Stimulated activated CD8-positive, alpha-beta memory T cell treated with anti-CD3 and anti-CD28 coated beads, Interleukin-7, amount 100 ng/mL, for 4 hours (primary cell): ENCODE results near the gene PRRC2B.

Source experiments
- DNase-seq, 2 donors: peaks; one replicate each; pipeline ENCODE4 v3.0.0-alpha.2; 2020; ENCODE audit warnings: low read depth in 2 of 2

PRRC2B gene

DNA sequence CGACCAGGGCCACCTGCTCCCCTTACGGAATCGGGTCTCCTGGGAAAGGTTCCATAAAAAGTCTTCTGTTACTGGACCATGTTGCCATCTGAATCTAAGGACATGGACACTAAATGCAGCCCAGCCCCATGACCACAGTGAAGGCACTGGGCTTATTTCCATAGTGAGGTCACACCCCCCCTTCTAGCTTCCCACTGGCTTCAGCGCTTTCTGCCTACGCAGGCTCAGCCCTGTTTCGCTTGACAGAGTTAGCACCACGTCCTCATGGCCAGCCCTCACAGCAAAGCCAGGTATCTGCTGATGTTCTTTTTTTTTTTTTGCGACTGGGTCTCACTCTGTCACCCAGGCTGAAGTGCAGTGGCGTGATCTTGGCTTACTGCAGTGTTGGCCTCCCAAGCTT lies 123.0 kb downstream of the PRRC2B start:
- DNase-seq: no peak

DNA sequence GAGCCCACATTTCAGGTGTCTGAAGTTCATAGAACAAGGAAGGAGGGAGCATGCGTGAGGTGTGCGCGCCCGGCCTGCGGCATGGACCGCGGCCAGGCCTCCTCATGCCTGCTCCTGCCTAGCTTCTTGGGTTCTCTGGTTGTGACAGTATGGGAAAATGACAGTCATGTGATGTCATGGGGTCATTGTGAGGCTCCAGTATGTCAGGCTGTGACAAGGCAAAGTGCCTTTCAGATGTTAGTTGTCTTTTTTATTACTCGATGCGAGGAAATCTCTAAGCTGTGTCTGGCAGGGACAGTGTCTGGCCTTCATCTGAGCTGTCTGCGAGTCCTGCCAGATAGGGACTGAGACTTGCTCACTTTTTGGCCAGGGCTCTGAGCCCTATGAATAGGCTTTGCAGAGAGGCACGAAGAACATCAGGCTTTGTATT lies 123.9 kb downstream of the PRRC2B start:
- no peak for DNase-seq

DNA sequence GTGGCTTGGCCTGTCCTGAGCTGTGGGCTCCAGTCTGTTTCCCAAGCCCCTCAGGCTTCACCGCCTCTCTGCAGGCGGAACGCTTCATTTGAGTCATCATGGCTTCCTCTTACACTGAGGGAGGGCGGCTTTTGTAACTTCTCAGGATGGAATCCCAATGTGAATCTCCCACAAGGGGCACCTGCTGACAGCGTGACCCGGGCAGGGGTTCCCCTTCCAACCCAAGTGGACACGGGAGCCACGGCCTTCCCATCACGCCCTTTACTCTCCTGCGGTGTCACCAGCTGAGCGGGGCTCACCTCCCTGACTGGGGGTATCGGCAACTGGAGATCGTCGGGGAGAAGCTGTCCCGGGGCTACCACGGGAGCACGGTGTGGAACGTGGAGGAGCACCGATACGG lies 124.7 kb downstream of the PRRC2B start:
- no peak for DNase-seq

DNA sequence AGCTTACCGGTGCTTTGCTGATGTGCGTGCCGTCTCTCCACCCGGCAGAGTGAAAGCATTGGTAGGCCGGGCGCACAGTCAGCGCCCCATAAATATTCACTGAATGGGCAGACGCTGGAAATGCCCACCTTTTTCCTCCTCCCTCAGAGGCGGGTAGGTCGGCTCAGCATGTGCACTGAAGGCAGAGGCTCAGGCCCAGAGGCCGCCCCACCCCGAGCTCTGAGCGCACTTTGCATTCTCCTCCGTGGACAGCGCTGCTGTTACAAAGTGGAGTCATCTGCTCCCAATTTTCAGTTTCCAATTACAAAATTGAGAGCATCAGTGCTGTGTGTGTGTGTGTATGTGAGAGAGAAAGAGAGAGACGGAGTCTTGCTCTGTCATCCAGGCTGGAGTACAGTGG lies 126.6 kb downstream of the PRRC2B start:
- no peak for DNase-seq

DNA sequence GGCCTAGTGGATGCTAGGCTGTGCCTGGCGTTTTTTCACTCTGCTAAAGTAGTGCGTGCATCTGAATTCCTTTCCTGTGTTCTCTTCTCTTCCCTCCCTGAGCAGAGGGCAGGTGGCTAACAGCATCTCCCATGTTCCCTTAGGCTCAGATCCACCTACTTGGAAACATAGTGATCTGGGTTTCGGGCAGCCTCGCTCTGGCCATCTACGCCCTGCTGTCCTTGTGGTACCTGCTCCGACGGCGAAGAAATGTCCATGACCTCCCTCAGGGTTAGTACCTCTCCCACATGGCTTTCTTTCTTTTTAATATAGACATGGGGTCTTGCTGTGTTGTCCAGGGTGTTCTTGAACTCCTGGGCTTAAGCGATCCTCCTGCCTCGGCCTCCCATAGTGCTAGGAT lies 127.3 kb downstream of the PRRC2B start:
- no peak for DNase-seq

DNA sequence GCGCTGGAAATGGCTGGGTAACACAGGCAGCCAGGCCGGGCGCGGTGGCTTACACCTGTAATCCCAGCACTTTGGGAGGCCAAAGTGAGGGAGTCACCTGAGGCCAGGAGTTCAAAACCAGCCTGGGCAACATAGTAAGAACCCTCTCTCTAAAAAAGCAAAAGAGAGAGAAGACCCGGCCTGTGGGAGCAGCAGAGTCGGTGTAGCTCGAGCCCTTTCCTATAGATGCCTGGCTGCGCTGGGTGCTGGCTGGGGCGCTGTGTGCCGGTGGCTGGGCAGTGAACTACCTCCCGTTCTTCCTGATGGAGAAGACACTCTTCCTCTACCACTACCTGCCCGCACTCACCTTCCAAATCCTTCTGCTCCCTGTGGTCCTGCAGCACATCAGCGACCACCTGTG lies 127.9 kb downstream of the PRRC2B start:
- no peak for DNase-seq

DNA sequence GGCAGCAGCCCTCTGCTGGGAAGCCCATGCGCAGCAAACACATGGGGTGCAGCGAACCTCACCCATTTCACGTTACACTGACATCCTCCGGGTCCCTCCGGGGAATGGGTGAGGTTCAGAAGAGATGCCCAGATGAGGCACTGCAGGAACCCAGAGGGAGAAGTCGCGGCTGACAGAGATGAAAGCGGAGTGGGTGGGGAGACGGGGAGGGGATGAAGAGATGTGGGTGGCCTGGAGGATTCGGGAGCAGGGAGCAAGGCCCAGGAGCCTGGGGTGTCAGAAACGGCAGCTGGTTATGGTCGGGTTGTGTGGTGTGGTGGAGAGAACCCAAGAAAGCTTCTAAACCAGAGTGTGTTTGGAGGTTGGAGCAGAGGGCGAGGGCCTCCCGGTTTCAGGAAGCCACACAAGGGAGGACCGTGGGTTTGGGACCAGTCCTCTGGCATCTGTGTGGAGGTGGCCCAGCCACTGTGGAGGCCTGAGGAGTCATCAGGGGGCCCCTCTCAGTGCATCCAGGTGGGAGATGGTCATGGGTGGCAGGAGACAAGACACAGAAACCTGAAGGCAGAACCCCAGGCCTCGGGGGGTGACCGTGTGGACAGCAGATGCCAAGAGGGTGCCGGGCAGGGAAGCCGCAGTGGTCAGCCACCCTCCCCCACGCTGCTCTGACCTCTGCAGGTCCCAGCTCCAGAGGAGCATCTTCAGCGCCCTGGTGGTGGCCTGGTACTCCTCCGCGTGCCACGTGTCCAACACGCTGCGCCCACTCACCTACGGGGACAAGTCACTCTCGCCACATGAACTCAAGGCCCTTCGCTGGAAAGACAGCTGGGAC lies 128.6 kb downstream of the PRRC2B start:
- no peak for DNase-seq

DNA sequence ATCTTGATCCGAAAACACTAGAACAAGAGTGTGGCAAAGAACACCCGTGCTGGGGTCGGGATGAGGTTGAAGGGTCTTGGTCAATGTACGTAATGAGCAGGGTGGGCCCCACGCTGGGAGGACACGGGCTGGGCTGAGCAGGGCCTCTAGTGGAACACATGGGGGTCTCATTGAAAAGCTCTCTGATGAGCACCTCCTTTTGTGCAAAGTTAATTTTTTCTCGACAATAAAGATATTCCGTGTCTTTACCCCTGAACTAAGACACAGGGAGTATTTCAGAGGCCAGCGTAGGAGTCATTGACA lies 129.2 kb downstream of the PRRC2B start:
- no peak for DNase-seq

DNA sequence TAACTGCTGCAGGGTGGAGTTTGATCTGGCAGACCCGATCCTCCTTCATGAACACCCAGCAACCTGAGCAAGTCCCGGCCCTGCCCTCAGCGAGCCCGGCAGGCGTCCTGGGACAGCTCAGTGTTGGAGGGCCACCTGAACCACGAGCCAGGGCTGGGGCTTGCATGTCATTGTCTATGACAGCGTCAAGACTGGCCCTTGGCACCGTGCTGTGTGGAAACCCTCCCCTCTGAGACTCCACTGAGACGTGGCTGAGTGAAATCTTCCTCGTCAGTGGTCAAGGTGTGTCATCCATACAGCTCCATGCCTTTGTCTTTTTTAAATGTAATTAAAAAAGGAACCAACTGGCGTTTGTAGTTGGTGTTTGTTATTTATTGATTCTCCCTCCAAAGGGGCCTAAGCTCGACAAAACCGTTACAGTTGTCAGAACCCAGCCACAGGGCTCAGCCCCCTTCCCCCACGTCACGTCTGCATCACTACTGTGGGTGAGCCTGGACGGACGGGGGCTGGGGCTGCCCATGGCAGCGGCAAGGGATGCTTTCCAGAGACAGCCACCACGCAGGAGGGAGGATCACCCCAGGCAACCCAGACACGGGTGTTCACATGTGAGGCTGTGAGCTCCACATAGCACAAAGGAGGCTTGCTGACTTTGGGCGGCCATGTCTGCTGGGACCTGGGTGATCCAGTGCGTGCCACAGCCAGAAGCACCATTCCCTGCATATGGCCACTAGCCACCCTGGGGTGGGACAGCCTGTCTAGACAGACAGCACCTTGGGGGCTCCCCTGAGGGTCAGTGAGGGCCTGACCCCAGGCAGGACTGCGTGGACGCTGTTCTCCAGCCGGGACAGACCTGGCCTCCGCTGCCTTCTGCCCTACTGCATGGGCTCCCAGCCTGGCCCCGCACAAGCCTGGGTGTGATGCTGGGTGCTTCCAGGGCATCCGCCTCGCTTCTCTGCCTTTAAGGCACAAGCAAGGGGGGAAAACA lies 129.9 kb downstream of the PRRC2B start:
- DNase-seq: no peak

DNA sequence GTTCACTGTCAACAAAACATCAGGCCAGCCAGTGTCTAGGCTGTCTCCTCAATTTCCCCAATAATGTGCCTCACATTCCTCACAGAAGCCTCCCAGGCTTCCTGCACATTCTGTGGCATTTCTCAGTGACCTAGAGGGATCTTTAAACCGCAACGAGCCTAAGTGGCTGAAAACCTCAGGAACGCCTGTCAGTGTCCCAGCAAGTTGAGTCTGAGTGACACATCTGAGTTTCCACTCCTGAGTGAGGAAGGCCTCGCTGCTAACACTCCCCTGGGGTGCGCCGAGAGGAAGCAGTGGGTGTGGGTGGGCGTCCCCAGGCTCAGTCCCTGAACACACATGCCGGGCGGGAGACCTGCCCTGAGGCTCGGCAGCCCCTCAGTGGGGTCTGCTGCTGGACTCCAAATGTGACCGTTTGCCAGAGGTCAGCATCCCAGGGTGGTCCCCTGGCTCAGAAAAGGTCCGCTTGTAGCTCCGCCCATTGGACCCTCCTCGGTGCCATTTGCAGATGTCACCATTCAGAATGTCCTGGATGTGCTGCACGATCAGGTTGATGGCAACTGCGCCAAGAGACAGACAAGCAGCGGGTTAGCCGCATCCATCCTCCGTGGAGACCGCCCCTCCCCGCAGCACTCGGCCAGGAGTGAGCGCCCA lies 130.9 kb downstream of the PRRC2B start:
- DNase-seq: no peak

DNA sequence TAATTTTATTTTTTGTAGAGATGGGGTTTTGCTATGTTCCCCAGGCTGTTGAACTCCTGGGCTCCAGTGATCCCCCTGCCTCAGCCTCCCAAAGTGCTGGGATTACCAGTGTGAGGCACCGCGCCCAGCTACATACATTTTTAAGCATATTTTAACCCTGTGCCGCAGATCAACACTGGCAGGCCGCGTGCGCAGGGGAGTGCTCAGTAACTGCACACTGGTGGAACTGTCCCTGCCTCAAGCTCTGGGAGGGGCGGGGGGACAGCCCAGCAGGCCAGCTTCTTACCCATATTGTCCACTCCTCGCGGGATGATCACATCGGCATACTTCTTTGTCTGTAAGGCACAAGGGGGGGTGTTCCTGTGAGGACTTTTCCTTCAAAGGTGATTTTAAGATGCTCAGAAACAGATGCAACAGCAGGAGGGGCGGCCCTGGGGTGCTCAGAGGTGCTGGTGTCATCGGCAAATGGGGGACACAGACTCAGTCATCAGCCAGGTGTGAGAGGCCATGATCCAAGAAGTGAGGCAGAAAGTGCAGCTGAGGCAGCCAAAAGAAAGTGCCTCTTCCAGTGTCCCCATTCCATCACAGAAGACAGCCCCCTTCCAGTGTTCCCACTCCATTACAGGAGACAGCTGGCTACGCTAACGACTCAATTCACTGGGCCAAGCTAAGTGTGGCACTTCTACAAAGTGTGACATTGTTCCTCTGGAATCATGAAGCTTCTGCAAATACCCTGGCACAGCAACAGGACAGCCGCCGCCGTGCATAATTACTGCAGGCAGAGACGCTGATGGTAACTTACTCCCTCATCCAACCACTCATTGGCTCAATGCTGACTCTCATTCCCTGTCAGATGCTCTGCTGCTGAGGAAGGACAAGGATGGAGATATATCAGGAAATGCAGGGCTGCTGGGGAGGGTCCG lies 132.0 kb downstream of the PRRC2B start:
- DNase-seq: no peak

DNA sequence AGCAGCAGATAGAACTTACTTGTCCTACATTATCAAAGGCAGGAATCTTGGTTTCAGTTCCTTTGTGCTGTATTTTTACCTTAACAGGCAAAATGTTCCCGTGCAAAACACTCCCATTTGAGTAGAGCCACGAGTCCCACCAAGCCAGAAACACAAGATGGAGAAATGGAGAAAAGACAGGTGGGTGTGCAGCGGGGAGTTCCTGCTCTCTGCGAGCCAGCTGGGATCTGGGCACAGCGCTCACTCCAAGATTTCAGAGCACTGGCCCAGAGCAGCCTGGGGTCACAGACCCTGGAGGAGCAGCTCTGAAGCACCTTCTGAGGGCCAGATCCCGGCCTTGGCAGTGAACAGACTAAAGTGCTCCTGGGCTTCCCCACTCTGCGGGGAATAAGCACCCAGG lies 134.3 kb downstream of the PRRC2B start:
- DNase-seq: no peak

DNA sequence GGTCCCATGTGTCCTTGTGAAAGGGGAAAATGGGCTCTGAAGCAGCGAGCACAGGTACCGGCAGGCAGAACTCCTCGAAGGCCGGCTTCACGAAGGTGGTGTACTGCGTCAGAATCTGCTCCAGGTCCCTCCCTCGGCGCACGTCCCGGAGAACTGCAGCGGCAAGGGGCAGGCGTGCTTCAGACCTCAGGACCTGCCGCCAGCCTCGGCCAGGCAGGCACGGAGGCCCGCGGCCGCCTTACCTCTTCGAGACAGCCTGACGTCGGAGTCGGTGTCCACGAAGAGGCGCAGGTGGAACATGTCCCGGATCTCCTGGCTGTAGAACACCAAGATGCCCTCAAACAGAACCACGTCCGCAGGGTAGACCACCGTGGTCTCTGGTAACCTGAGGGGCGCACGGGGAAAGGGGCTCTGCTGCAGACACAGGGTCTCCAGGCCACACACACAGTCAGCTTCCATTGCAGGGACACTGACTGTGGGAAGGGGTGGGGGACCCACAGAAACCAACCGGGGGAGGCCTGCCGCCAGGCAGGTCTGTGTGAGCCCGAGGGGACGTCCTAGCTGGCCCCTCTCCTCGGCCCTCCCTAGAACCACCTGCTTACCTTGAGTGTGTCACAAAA lies 135.1 kb downstream of the PRRC2B start:
- DNase-seq: no peak

DNA sequence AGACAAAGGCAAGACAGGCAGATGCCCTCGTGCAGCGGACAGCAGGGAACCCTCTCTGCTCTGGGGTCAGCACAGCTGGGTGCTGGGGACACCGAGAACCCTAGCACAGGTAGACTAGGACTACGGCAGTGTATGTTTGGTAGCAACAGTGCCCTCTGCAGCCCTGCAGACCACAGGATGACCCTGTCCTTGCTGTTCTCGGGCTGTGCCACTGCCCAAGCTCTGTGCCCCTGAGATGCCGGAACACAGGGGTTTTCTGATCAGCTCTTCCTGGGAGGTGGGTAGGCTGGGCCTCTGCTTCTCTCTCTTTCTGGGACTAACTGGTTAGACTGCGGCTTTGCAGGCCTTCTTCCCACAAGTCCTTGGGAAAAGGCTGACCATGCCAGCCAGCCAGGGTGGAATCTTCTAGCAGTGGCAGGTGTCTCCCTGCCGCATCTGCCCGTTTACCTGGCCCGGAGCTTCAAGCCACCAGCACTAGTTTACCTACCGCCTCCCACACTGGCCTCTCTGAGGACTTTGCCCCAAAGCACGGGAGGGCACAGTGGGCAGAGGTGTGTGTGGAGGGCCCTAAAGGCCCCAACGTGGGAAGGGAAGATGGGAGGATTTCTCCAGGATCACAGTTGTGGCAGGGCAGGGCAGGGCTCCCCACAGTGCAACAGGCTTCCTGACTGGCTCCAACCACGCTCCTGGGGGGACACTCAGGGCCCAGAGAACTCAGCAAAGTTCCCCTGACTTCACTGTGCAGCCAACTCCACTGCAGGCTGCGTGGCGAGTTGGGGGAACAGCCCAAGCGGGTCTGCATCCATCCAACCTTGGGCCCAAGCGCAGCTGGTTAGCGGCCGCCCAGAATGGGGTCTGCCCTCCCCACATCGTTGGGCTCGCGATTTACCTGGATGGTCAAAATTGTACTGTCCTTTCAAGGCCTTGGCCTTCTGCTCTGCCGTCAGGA lies 136.0 kb downstream of the PRRC2B start:
- no peak for DNase-seq

DNA sequence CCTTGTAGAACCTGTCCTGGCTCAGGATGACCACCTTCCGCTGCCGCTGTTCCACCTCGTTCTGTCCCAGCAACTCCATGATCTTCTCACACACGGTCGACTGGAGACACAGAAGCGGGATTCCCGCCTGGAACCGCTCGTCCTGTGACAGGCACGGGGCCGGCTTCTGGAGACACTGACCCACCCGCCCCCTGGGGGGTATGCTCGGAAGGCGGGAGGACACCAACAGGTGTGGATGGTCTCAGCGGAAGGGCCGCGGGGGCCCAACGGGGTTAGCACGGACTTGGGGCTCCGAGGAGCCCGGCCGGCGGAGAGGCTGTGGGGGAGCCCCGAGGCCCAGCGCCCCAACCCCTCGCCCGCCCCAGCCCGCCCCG lies 136.6 kb downstream of the PRRC2B start:
- no peak for DNase-seq

DNA sequence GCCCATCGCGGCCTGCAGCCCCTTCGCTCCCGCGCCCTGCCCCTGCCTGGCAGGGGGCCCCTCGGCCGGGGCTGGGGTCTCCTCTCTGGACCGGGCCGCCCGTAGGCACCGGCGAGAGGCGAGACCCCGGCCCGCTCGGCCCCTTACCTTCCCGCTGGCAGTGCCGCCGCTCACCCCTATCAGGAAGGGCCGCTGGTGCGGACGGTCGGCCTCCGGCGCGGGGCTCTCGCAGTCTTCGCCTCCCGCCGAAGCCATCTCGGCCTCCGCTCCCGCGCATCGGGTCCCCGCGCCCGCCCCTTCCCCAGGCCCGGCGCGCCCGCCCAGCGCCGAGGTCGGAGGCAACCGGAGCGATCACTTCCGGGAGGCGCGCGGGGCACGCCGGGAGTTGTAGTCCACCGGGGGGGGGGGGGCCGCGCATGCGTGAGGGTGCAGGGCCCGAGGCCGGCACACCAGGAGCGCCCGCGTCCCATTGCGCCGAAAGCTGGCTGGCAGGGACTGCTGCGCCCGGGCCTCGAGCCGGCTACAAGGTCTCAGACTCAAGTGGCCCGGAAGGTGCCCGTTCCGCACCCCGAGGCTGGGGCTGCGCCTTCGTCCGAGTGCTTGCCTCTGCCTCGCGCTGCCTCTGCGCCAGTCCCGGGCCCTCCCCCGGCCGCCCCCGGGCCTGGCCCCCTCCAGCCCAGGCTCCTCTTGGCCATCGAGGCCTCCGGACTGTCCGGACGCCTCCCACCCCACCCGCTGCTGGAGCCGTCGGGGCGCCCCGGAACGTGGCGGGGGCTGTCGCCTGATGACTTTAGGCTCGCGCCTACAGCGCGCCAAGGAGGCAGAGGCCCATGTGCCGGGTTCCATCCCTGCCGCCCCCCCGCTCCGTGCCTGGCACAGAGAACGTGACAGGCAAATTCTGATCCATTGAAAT lies 137.3 kb downstream of the PRRC2B start, which contains the start of gene UCK1:
Gene UCK1 (minus strand): TSS at position 344 of the 913 bp plus-strand sequence. CDS start 89 bp downstream, at position 255.
- peak; percentile 32 to 64 for DNase-seq

DNA sequence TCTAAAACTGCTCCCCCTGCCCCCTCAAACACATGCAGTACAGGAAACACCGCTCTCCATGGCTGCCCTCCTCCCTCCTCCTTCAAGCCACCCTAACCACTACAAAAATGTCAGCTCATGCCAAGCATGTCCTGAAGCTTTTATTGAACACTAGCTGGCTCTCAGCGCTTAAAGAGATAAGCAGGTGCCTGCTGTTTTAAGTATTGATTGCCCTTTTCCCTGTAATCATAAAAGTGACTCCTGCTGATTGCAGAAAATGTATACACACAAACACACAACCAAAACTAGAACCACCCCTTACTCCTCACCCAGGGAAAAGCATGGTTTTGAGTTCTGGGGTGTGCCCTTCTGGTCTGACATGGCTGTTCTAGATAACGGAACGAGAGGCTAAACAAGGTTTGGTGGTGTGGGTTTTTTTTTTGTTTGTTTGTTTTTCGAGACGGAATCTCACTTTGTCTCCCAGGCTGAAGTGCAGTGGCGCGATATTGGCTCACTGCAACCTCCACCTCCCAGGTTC lies 140.9 kb downstream of the PRRC2B start:
- DNase-seq: no peak

DNA sequence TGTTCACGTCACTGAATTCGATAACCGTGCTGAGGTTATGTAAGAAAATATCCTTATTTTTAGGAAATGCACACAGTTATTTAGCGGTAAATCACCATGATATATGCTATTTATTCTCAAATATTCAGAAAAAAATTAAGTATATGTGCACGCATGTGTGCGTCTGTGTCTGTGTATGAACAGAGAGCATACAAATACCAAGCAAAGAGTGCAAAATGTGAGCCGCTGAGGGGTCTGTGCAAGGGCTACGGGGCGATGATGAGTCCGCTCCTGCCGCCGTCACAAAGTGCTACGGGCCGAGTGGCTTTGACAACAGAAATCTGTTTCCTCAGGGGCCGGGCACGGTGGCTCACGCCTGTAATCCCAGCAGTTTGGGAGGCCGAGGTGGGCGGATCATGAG lies 144.1 kb downstream of the PRRC2B start:
- no peak for DNase-seq
